WTC11 (cell line): ENCODE results near the gene OTUD4. TPM values are rescaled to one million over a fixed set of nuclear protein-coding genes. Genes with fewer than 3 reads are reported as not detected.
A peak's percentile ranks its signal among the peaks of the same experiment; 100 is the strongest.

ENCODE experiments used
- ATAC-seq: fragments of 200-7000 bp; cut with Tn5 transposase; 2 replicates; pipeline ENCODE4 v1.10.0; 2021; ENCODE audit warnings: mild to moderate bottlenecking, moderate library complexity
- Bru-seq: library from RNA; stranded (reverse); fragments of 400-500 nt; gene quantifications from one replicate; lab custom pipeline; 2021; lab: Mats Ljungman, UMichigan
- CTCF ChIA-PET: fragments of 300-600 bp; sonication (Branson Sonifier 250); formaldehyde crosslinking; loops from one replicate; lab custom pipeline; 2021; ENCODE audit warnings: antibody characterized with exemption; lab: Charles Lee
- POLR2A ChIA-PET: fragments of 350-600 bp; sonication (Branson Sonifier 250); formaldehyde crosslinking; loops from one replicate; lab custom pipeline; 2021; ENCODE audit warnings: antibody characterized with exemption; lab: Charles Lee
- DNase-seq: peaks from one replicate; pipeline ENCODE4 v3.0.0; 2021; ENCODE audit warnings: low spot score
- H3K27ac Mint-ChIP-seq: 2 replicates; pipeline ENCODE4 v1.8.0; 2021; ENCODE audit warnings: mixed read lengths
- H3K27me3 Mint-ChIP-seq: 2 replicates; pipeline ENCODE4 v1.8.0; 2021; ENCODE audit warnings: low read depth, mild to moderate bottlenecking, moderate library complexity, mixed read lengths
- H3K36me3 Mint-ChIP-seq: 2 replicates; pipeline ENCODE4 v1.8.0; 2021; ENCODE audit warnings: mixed read lengths
- H3K4me1 Mint-ChIP-seq: 2 replicates; pipeline ENCODE4 v1.8.0; 2022; ENCODE audit warnings: mixed read lengths
- H3K4me3 Mint-ChIP-seq: 2 replicates; pipeline ENCODE4 v1.8.0; 2021; ENCODE audit warnings: mild to moderate bottlenecking, moderate library complexity, mixed read lengths
- H3K9me3 Mint-ChIP-seq: 2 replicates; pipeline ENCODE4 v1.8.0; 2021; ENCODE audit warnings: mixed read lengths
- EMX1 ChIP-seq: fragments of 250-450 bp; sonication (Bioruptor Pico); IDR thresholded peaks from 2 replicates; pipeline ENCODE4 v1.8.0; 2021; ENCODE audit warnings: mild to moderate bottlenecking
- ERG ChIP-seq: fragments of 250-450 bp; sonication (Bioruptor Pico); IDR thresholded peaks from 2 replicates; pipeline ENCODE4 v1.8.0; 2021; ENCODE audit warnings: mild to moderate bottlenecking
- FOXJ3 ChIP-seq: sonication (generic); formaldehyde crosslinking; IDR thresholded peaks from 2 replicates; pipeline ENCODE4 v1.9.0; 2021; ENCODE audit warnings: missing genetic modification reagents, mild to moderate bottlenecking, borderline replicate concordance
- FOXK1 ChIP-seq: sonication (generic); formaldehyde crosslinking; IDR thresholded peaks from 2 replicates; pipeline ENCODE4 v1.8.0; 2022; ENCODE audit warnings: mild to moderate bottlenecking, moderate library complexity, missing genetic modification reagents
- FOXP1 ChIP-seq: sonication (generic); formaldehyde crosslinking; IDR thresholded peaks from 2 replicates; pipeline ENCODE4 v1.8.0; 2022; ENCODE audit warnings: missing genetic modification reagents, mild to moderate bottlenecking, moderate library complexity, borderline replicate concordance
- GABPB1 ChIP-seq: sonication (generic); formaldehyde crosslinking; IDR thresholded peaks from 2 replicates; pipeline ENCODE4 v1.8.1; 2023; ENCODE audit warnings: mild to moderate bottlenecking, missing genetic modification reagents
- JAZF1 ChIP-seq: fragments of 250-450 bp; sonication (Bioruptor Pico); IDR thresholded peaks from 2 replicates; pipeline ENCODE4 v1.9.0; 2021; ENCODE audit warnings: moderate library complexity, mild to moderate bottlenecking, inconsistent platforms
- SP1 ChIP-seq: sonication (generic); formaldehyde crosslinking; conservative IDR thresholded peaks from 2 replicates; pipeline ENCODE4 v1.8.1; 2022; ENCODE audit warnings: missing genetic modification reagents
- USF2 ChIP-seq: sonication (generic); formaldehyde crosslinking; IDR thresholded peaks from 2 replicates; pipeline ENCODE4 v1.8.1; 2023; ENCODE audit warnings: mild to moderate bottlenecking, missing genetic modification reagents, moderate library complexity
- ZNF317 ChIP-seq: sonication (generic); formaldehyde crosslinking; IDR thresholded peaks from 2 replicates; pipeline ENCODE4 v1.8.1; 2023; ENCODE audit warnings: low read depth, mild to moderate bottlenecking, moderate library complexity, missing genetic modification reagents, borderline replicate concordance
- ZNF532 ChIP-seq: fragments of 250-450 bp; sonication (Bioruptor Pico); IDR thresholded peaks from 2 replicates; pipeline ENCODE4 v1.9.0; 2021; ENCODE audit warnings: mild to moderate bottlenecking, borderline replicate concordance
- long read RNA-seq, 3 experiments: library from RNA in 1 of 3; library from capped mRNA in 1 of 3; library from polyadenylated mRNA in 1 of 3; unstranded in 2 of 3; stranded (forward) in 1 of 3; transcript quantifications; one replicate each; pipeline ENCODE4 v2.0.0, GENCODE V29; 2021
- total RNA-seq: library from RNA; stranded (reverse); gene quantifications from 3 replicates; pipeline ENCODE4 v1.2.3, GENCODE V29; 2021
- TF ChIP-seq, protein P1 (sequence below): sonication (generic); formaldehyde crosslinking; IDR thresholded peaks from 2 replicates; pipeline ENCODE4 v1.8.1; 2022; ENCODE audit warnings: mild to moderate bottlenecking, missing genetic modification reagents, moderate library complexity, borderline replicate concordance
- TF ChIP-seq, protein P2 (sequence below): sonication (generic); formaldehyde crosslinking; IDR thresholded peaks from 2 replicates; pipeline ENCODE4 v1.8.1; 2023; ENCODE audit warnings: mild to moderate bottlenecking, moderate library complexity, missing genetic modification reagents
- TF ChIP-seq, protein P3 (sequence below): sonication (generic); formaldehyde crosslinking; IDR thresholded peaks from 2 replicates; pipeline ENCODE4 v1.8.1; 2022; ENCODE audit warnings: missing genetic modification reagents, borderline replicate concordance
- TF ChIP-seq, protein P4 (sequence below): fragments of 250-450 bp; sonication (Bioruptor Pico); IDR thresholded peaks from 2 replicates; pipeline ENCODE4 v1.9.0; 2021; ENCODE audit warnings: moderate library complexity, mild to moderate bottlenecking, inconsistent platforms, borderline replicate concordance

Gene OTUD4, protein sequence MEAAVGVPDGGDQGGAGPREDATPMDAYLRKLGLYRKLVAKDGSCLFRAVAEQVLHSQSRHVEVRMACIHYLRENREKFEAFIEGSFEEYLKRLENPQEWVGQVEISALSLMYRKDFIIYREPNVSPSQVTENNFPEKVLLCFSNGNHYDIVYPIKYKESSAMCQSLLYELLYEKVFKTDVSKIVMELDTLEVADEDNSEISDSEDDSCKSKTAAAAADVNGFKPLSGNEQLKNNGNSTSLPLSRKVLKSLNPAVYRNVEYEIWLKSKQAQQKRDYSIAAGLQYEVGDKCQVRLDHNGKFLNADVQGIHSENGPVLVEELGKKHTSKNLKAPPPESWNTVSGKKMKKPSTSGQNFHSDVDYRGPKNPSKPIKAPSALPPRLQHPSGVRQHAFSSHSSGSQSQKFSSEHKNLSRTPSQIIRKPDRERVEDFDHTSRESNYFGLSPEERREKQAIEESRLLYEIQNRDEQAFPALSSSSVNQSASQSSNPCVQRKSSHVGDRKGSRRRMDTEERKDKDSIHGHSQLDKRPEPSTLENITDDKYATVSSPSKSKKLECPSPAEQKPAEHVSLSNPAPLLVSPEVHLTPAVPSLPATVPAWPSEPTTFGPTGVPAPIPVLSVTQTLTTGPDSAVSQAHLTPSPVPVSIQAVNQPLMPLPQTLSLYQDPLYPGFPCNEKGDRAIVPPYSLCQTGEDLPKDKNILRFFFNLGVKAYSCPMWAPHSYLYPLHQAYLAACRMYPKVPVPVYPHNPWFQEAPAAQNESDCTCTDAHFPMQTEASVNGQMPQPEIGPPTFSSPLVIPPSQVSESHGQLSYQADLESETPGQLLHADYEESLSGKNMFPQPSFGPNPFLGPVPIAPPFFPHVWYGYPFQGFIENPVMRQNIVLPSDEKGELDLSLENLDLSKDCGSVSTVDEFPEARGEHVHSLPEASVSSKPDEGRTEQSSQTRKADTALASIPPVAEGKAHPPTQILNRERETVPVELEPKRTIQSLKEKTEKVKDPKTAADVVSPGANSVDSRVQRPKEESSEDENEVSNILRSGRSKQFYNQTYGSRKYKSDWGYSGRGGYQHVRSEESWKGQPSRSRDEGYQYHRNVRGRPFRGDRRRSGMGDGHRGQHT
- total RNA-seq (38.7 to 44.6 TPM (median 40.7 TPM) in 3 replicates), Bru-seq, nascent RNA (percentile 88 among the genes with signal in this experiment)
- long read RNA-seq, experiment 1, full-length matches to known transcripts: 37 of 131 reads
- long read RNA-seq, experiment 1, partial matches to known transcripts: 13 of 131 reads
- long read RNA-seq, experiment 1, other reads (novel, unspliced or antisense): 81 of 131 reads
- long read RNA-seq, experiment 2, full-length matches to known transcripts: 5 of 49 reads
- long read RNA-seq, experiment 2, partial matches to known transcripts: 3 of 49 reads
- long read RNA-seq, experiment 2, other reads (novel, unspliced or antisense): 41 of 49 reads
- long read RNA-seq, experiment 3, partial matches to known transcripts: 0 of 1 reads
- long read RNA-seq, experiment 3, other reads (novel, unspliced or antisense): 1 of 1 reads

DNA sequence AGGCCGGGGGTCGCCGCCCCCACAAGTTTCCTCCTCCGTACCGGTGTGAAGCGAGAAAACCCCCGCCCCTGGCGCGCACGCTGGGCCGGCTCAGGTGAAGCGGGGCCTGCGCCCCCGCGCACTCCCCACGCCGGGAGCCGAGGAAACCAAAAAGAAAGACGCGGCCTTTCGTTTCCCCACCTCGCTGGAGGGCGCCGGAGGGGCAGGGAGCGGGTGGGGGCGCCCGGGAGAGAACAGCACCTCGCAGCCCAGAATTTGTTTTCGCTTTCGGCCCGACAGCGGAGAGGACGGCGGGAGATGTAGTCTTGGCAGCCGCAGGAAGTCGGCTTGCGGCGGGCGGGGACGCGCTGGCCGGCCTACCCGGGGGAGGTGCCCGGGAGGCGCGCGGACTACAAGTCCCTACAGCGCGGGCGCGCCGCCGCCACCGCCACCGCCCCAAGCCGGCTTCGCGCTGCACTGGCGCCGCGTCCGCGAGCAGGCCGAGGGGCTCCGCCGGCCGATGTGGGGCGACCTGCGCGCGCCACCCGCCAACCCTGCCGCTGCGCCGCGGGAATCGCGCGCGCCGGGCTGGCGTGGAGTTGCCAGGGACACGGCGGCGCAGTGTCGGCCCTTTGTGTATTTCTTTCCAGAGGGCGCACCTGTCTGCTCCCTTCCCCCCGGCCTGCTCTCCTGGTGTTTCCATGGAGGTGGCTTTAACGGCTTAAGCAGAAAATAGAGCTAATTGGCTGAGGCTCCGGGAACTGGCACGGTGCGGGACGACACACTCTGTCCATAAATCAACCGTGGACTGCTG lies at the start of gene OTUD4:
TSS of gene OTUD4 (minus strand) at position 292 of the 793 bp plus-strand sequence. CDS start 616 bp downstream, outside the sequence.
- peak; percentile 94 for DNase-seq
- Mint-ChIP-seq H3K9me3 (no peaks in the 10 kb centered on the region), H3K36me3 (no peaks in the 10 kb centered on the region), H3K27ac (peak within 1 kb of the TSS; percentile 99), H3K4me1 (peaks cover 20% of the 10 kb centered on the region), H3K27me3 (no peaks in the 10 kb centered on the region; the same call in 1 of the 2 replicates), H3K4me3 (peak within 1 kb of the TSS; percentile 96)
- ChIA-PET POLR2A (interaction anchor here (0.5 kb wide), 1 partner anchor 11 kb away, joined by 8 read pairs; no protein-coding TSS in a partner anchor), CTCF (no interaction called here)
- ATAC-seq: peak; percentile 94
- TF ChIP-seq, protein P1, sequence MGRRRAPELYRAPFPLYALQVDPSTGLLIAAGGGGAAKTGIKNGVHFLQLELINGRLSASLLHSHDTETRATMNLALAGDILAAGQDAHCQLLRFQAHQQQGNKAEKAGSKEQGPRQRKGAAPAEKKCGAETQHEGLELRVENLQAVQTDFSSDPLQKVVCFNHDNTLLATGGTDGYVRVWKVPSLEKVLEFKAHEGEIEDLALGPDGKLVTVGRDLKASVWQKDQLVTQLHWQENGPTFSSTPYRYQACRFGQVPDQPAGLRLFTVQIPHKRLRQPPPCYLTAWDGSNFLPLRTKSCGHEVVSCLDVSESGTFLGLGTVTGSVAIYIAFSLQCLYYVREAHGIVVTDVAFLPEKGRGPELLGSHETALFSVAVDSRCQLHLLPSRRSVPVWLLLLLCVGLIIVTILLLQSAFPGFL (CRISPR knock-in tag): no peak
- peak; percentile 26; the same call in 1 of the 2 replicates for TF ChIP-seq GABPB1 (CRISPR knock-in tag)
- TF ChIP-seq SP1 (CRISPR knock-in tag): peak; percentile 78
- no peak for TF ChIP-seq ZNF532 (CRISPR knock-in tag)
- TF ChIP-seq, protein P2, sequence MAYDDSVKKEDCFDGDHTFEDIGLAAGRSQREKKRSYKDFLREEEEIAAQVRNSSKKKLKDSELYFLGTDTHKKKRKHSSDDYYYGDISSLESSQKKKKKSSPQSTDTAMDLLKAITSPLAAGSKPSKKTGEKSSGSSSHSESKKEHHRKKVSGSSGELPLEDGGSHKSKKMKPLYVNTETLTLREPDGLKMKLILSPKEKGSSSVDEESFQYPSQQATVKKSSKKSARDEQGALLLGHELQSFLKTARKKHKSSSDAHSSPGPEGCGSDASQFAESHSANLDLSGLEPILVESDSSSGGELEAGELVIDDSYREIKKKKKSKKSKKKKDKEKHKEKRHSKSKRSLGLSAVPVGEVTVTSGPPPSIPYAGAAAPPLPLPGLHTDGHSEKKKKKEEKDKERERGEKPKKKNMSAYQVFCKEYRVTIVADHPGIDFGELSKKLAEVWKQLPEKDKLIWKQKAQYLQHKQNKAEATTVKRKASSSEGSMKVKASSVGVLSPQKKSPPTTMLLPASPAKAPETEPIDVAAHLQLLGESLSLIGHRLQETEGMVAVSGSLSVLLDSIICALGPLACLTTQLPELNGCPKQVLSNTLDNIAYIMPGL: peak; percentile 76; the same call in 1 of the 2 replicates
- TF ChIP-seq FOXP1 (CRISPR knock-in tag): 0 out of 2 replicates have a peak, but pooled peaks have one; percentile 35
- no peak for TF ChIP-seq EMX1
- TF ChIP-seq FOXJ3 (CRISPR knock-in tag): no peak
- peak; percentile 10; the same call in 1 of the 2 replicates for TF ChIP-seq USF2 (CRISPR knock-in tag)
- TF ChIP-seq JAZF1: no peak
- TF ChIP-seq, protein P3, sequence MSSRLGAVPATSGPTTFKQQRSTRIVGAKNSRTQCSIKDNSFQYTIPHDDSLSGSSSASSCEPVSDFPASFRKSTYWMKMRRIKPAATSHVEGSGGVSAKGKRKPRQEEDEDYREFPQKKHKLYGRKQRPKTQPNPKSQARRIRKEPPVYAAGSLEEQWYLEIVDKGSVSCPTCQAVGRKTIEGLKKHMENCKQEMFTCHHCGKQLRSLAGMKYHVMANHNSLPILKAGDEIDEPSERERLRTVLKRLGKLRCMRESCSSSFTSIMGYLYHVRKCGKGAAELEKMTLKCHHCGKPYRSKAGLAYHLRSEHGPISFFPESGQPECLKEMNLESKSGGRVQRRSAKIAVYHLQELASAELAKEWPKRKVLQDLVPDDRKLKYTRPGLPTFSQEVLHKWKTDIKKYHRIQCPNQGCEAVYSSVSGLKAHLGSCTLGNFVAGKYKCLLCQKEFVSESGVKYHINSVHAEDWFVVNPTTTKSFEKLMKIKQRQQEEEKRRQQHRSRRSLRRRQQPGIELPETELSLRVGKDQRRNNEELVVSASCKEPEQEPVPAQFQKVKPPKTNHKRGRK (CRISPR knock-in tag): no peak
- TF ChIP-seq ZNF317 (CRISPR knock-in tag): no peak
- peak; percentile 75; the same call in 1 of the 2 replicates for TF ChIP-seq FOXK1 (CRISPR knock-in tag)
- no peak for TF ChIP-seq ERG (CRISPR knock-in tag)
- TF ChIP-seq, protein P4, sequence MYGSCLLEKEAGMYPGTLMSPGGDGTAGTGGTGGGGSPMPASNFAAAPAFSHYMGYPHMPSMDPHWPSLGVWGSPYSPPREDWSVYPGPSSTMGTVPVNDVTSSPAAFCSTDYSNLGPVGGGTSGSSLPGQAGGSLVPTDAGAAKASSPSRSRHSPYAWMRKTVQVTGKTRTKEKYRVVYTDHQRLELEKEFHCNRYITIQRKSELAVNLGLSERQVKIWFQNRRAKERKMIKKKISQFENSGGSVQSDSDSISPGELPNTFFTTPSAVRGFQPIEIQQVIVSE (CRISPR knock-in tag): no peak
